ENCODE data around the gene SCRN1.

DNA sequence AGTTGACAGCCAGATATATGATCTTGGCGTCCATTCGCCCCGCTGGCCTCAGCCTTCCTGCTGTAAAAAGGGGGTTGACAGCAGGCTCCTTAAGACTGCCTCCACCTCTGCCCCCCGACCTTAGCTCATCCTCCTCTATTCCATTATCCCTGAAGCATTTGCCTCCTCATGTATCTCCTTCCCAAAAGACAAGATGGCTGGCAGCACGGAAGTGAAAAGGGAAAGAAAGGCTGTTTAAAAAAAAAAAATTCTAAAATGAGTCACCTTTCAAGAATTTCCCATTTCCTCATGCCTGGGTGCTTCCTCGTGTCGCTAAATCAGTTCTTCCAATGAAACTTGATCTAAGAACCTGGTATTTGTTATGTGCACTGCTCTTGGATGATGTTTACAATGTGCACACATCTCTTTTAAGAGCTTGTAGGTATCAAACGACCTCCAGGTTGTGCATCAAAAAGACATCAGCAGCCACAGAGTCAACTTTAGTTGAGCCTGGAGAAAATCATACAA lies 1.7 kb downstream of the SCRN1 start:
- TF ChIP-seq TCF12 (IDR thresholded peaks at IDR 0.05; ENCODE audit: low read depth) (peak; percentile 56; the same call in 1 of the 2 replicates), TAF1 (IDR thresholded peaks at IDR 0.05; ENCODE audit: low read depth) (0 out of 2 replicates have a peak, but pooled peaks have one; percentile 29), RAD21 (IDR thresholded peaks at IDR 0.05; ENCODE audit: low read depth) (no peak), TEAD4 (IDR thresholded peaks at IDR 0.05) (peak; percentile 92), YY1 (IDR thresholded peaks at IDR 0.05; ENCODE audit: low read depth) (peak; percentile 85), FOXM1 (IDR thresholded peaks at IDR 0.05; ENCODE audit: borderline replicate concordance, low read depth) (no peak), EGR1 (IDR thresholded peaks at IDR 0.05) (no peak), CREB1 (IDR thresholded peaks at IDR 0.05; ENCODE audit: low read depth) (no peak), EP300 (IDR thresholded peaks at IDR 0.05; ENCODE audit: borderline replicate concordance) (peak; percentile 57; the same call in 1 of the 2 replicates), NFIC (IDR thresholded peaks at IDR 0.05) (no peak; the same call in 1 of the 2 replicates), CEBPB (IDR thresholded peaks at IDR 0.05) (0 out of 2 replicates have a peak, but pooled peaks have one; percentile 20), ZBTB7A (IDR thresholded peaks at IDR 0.05; ENCODE audit: low read depth) (no peak)
- TF ChIP-seq, protein P1, sequence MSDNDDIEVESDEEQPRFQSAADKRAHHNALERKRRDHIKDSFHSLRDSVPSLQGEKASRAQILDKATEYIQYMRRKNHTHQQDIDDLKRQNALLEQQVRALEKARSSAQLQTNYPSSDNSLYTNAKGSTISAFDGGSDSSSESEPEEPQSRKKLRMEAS (IDR thresholded peaks at IDR 0.05), result peak; percentile 71; the same call in 1 of the 2 replicates
- TF ChIP-seq, protein P2, sequence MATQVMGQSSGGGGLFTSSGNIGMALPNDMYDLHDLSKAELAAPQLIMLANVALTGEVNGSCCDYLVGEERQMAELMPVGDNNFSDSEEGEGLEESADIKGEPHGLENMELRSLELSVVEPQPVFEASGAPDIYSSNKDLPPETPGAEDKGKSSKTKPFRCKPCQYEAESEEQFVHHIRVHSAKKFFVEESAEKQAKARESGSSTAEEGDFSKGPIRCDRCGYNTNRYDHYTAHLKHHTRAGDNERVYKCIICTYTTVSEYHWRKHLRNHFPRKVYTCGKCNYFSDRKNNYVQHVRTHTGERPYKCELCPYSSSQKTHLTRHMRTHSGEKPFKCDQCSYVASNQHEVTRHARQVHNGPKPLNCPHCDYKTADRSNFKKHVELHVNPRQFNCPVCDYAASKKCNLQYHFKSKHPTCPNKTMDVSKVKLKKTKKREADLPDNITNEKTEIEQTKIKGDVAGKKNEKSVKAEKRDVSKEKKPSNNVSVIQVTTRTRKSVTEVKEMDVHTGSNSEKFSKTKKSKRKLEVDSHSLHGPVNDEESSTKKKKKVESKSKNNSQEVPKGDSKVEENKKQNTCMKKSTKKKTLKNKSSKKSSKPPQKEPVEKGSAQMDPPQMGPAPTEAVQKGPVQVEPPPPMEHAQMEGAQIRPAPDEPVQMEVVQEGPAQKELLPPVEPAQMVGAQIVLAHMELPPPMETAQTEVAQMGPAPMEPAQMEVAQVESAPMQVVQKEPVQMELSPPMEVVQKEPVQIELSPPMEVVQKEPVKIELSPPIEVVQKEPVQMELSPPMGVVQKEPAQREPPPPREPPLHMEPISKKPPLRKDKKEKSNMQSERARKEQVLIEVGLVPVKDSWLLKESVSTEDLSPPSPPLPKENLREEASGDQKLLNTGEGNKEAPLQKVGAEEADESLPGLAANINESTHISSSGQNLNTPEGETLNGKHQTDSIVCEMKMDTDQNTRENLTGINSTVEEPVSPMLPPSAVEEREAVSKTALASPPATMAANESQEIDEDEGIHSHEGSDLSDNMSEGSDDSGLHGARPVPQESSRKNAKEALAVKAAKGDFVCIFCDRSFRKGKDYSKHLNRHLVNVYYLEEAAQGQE (IDR thresholded peaks at IDR 0.05; ENCODE audit: low read depth), result no peak

All from Ishikawa (cell line).